ENCODE results near the gene KRTCAP3. TPM values are rescaled to one million over a fixed set of nuclear protein-coding genes. Genes with fewer than 3 reads are reported as not detected.

Gene KRTCAP3
- total and polyA plus RNA-seq, 2 donors (not counting 3 experiments of a cell fraction or from before 2014, with no cell fraction given) = 2.1 to 4.0 TPM

DNA sequence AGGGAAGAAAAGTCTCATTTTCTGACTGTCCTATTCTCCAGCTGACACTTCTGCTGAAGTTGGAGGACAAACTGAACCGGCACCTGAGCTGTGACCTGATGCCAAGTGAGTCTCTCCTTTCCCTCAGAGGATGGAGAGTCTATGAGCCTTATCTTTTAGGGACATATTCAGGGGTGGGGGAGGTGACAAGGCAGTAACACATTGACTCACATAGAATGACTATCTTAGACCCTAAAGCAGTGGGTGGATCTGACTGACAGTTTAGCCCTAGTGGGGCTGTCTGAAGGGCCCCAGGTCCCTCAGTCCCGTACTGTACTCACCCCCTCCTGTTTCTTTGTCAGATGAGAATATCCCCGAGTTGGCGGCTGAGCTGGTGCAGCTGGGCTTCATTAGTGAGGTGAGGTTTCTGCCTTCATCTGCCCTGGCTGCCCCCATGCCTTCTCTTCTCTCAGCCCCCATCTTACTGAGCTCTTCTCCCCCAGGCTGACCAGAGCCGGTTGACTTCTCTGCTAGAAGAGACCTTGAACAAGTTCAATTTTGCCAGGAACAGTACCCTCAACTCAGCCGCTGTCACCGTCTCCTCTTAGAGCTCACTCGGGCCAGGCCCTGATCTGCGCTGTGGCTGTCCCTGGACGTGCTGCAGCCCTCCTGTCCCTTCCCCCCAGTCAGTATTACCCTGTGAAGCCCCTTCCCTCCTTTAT is 805 bp upstream of the KRTCAP3 start:
- Histone ChIP-seq H3K9me1 (replicated peaks; ENCODE audit: control insufficient read depth, extremely low read depth, insufficient read depth, low read length) (no peaks in the 10 kb centered on the region), H3K4me3 (replicated peaks in 1 of 3; ENCODE audit: insufficient read depth in 1 of 3, low read depth in 1 of 3, low read length in 3 of 3) (no peak overlapping the region), H2AFZ (ENCODE audit: low read depth, low read length) (no peak overlapping the region), H3K9me3 (replicated peaks; ENCODE audit: control insufficient read depth, insufficient read depth, low read length) (no peaks in the 10 kb centered on the region), H3K27ac (ENCODE audit: insufficient read depth, low read depth, low read length) (no peak overlapping the region), H3K79me2 (ENCODE audit: control insufficient read depth, insufficient read depth, low read length) (no peaks in the 10 kb centered on the region), H3K36me3 (ENCODE audit: control insufficient read depth in 2 of 2, extremely low read depth in 1 of 2, insufficient read depth in 2 of 2, low read length in 2 of 2) (peaks cover 13 to 49% of the 10 kb centered on the region in 2 experiments), H4K20me1 (replicated peaks; ENCODE audit: control insufficient read depth, extremely low read depth, insufficient read depth, low read length) (no peaks in the 10 kb centered on the region), H3K9ac (replicated peaks; ENCODE audit: extremely low read depth, insufficient read depth, low read length) (no peak overlapping the region), H3K4me2 (ENCODE audit: insufficient read depth, low read length) (no peak overlapping the region), H3K27me3 (ENCODE audit: control insufficient read depth in 2 of 2, insufficient read depth in 2 of 2, low read length in 2 of 2) (no peaks in the 10 kb centered on the region), H3K4me1 (ENCODE audit: control insufficient read depth, extremely low read depth, insufficient read depth, low read length) (no peaks in the 10 kb centered on the region)
- FAIRE-seq (no peak), DNase-seq (ENCODE audit: low read depth, low spot score) (no peak)
- dilution Hi-C loops (cut with MboI; ENCODE audit: extremely low pct_ligation_motif_present, low sequenced_read_pairs) = no loop called here
- BruUV-seq (replicated peaks) = TSS peak; percentile 57
- intact Hi-C loops (cut with micrococcal nuclease) = loop anchor here (1.0 kb wide), 1 partner anchor 12 kb away; no protein-coding TSS in a partner anchor
- POLR2A ChIA-PET = no interaction called here
- CTCF ChIA-PET = interaction anchor here (1.0 kb wide), 1 partner anchor 242 kb away, joined by 3 read pairs; no protein-coding TSS in a partner anchor
- TF ChIP-seq FOS (IDR thresholded peaks at IDR 0.05; ENCODE audit: borderline replicate concordance, insufficient read depth, low read length) (no peak), MYC (IDR thresholded peaks at IDR 0.05; ENCODE audit: low read depth, low read length) (no peak), JUN (IDR thresholded peaks at IDR 0.05; ENCODE audit: borderline replicate concordance, insufficient read depth, insufficient read length, low read depth) (no peak), GATA2 (IDR thresholded peaks at IDR 0.05; ENCODE audit: insufficient read depth, insufficient read length, low read depth, low read length) (no peak), POLR2A (IDR thresholded peaks at IDR 0.05; ENCODE audit: low read depth, low read length) (peak; percentile 26)

DNA sequence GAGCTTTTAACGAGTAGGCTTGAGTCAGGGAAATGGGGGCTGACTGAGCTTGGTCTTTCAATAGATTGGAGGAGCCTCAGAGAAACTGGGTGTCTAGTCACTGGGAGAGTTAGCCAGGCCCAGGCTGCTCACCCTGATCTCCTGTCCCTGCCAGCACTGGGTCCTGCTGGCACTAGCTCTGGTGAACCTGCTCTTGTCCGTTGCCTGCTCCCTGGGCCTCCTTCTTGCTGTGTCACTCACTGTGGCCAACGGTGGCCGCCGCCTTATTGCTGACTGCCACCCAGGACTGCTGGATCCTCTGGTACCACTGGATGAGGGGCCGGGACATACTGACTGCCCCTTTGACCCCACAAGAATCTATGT is 720 bp downstream of the KRTCAP3 start:
- no peaks in the 10 kb centered on the region for H3K79me2 ChIP-seq (ENCODE audit: control insufficient read depth, insufficient read depth, low read length)
- intact Hi-C loops (cut with micrococcal nuclease) = no loop called here

More for the DNA sequence above, 720 bp downstream of the KRTCAP3 start:
- Histone ChIP-seq H3K9me3 (replicated peaks; ENCODE audit: control insufficient read depth, insufficient read depth, low read length) (no peaks in the 10 kb centered on the region), H3K9ac (replicated peaks; ENCODE audit: extremely low read depth, insufficient read depth, low read length) (no peak overlapping the region), H3K4me3 (replicated peaks in 1 of 3; ENCODE audit: insufficient read depth in 1 of 3, low read depth in 1 of 3, low read length in 3 of 3) (no peak overlapping the region), H2AFZ (ENCODE audit: low read depth, low read length) (no peak overlapping the region), H3K27me3 (ENCODE audit: control insufficient read depth in 2 of 2, insufficient read depth in 2 of 2, low read length in 2 of 2) (no peaks in the 10 kb centered on the region), H3K4me1 (ENCODE audit: control insufficient read depth, extremely low read depth, insufficient read depth, low read length) (no peaks in the 10 kb centered on the region), H4K20me1 (replicated peaks; ENCODE audit: control insufficient read depth, extremely low read depth, insufficient read depth, low read length) (no peaks in the 10 kb centered on the region), H3K4me2 (ENCODE audit: insufficient read depth, low read length) (no peak overlapping the region), H3K27ac (ENCODE audit: insufficient read depth, low read depth, low read length) (no peak overlapping the region), H3K9me1 (replicated peaks; ENCODE audit: control insufficient read depth, extremely low read depth, insufficient read depth, low read length) (no peaks in the 10 kb centered on the region), H3K36me3 (ENCODE audit: control insufficient read depth in 2 of 2, extremely low read depth in 1 of 2, insufficient read depth in 2 of 2, low read length in 2 of 2) (peaks cover 13 to 43% of the 10 kb centered on the region in 2 experiments)
- ChIA-PET POLR2A (no interaction called here), CTCF (interaction anchor here (1.6 kb wide), 1 partner anchor 14 kb away, joined by 5 read pairs; no protein-coding TSS in a partner anchor)
- DNase-seq (ENCODE audit: low read depth, low spot score) (no peak), FAIRE-seq (no peak)
- dilution Hi-C loops (cut with MboI; ENCODE audit: extremely low pct_ligation_motif_present, low sequenced_read_pairs) = no loop called here
- no TSS peak for BruUV-seq (replicated peaks)
- TF ChIP-seq, protein P1, sequence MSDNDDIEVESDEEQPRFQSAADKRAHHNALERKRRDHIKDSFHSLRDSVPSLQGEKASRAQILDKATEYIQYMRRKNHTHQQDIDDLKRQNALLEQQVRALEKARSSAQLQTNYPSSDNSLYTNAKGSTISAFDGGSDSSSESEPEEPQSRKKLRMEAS (IDR thresholded peaks at IDR 0.05; ENCODE audit: insufficient read depth, insufficient read length) = no peak
- TF ChIP-seq MYC (IDR thresholded peaks at IDR 0.05; ENCODE audit: low read depth, low read length) = no peak
- TF ChIP-seq POLR2AphosphoS5 (IDR thresholded peaks at IDR 0.05; ENCODE audit: insufficient read depth, low read depth, low read length) = no peak
- TF ChIP-seq GATA2 (IDR thresholded peaks at IDR 0.05; ENCODE audit: insufficient read depth, insufficient read length, low read depth, low read length) = no peak
- no peak for TF ChIP-seq JUN (IDR thresholded peaks at IDR 0.05; ENCODE audit: borderline replicate concordance, insufficient read depth, insufficient read length, low read depth)
